ENCODE data around the gene MRPL55. TPM values are rescaled to one million over a fixed set of nuclear protein-coding genes. Genes with fewer than 3 reads are reported as not detected.

Gene MRPL55
- total RNA-seq, 2 donors from 2014 or later: 120 to 136 TPM

- Histone ChIP-seq H3K27ac (no peak overlapping the region), H3K36me3 (no peaks in the 10 kb centered on the region), H3K9me3 (no peaks in the 10 kb centered on the region), H3K4me1 (replicated peaks) (no peaks in the 10 kb centered on the region), H3K27me3 (replicated peaks; ENCODE audit: insufficient read depth) (no peaks in the 10 kb centered on the region), H3K4me3 (no peak overlapping the region)
- intact Hi-C loops (cut with DNase I): no loop called here
- DNase-seq (ENCODE audit: low spot score): no peak
- TF ChIP-seq POLR2AphosphoS5 (IDR thresholded peaks at IDR 0.05): no peak
- TF ChIP-seq CTCF (IDR thresholded peaks at IDR 0.05): no peak
- TF ChIP-seq POLR2A (IDR thresholded peaks at IDR 0.05): no peak
- 78% methylated on average over 3 of the region's 3 CpGs for WGBS
These were observed 43.8 kb upstream of the MRPL55 start for GRCh38 chr1:228152918-228153258.

GRCh38 chr1:228152097-228152917 is 43.2 kb upstream of the MRPL55 start:
- H3K27me3 ChIP-seq (replicated peaks; ENCODE audit: insufficient read depth): no peaks in the 10 kb centered on the region

GRCh38 chr1:228151180-228151925 is 42.3 kb upstream of the MRPL55 start:
- intact Hi-C loops (cut with DNase I): no loop called here
- no peaks in the 10 kb centered on the region for H3K4me1 ChIP-seq (replicated peaks)
- no peaks in the 10 kb centered on the region for H3K36me3 ChIP-seq
- H3K9me3 ChIP-seq: no peaks in the 10 kb centered on the region
- H3K27ac ChIP-seq: peak overlapping the region; percentile 78 to 79
- H3K27me3 ChIP-seq (replicated peaks; ENCODE audit: insufficient read depth): no peaks in the 10 kb centered on the region
- H3K4me3 ChIP-seq: no peak overlapping the region
- TF ChIP-seq POLR2AphosphoS5 (IDR thresholded peaks at IDR 0.05): no peak
- TF ChIP-seq CTCF (IDR thresholded peaks at IDR 0.05): no peak
- no peak for TF ChIP-seq POLR2A (IDR thresholded peaks at IDR 0.05)
- no peak for DNase-seq (ENCODE audit: low spot score)
- WGBS: 65% methylated on average over 10 of the region's 12 CpGs

More at GRCh38 chr1:228152097-228152917, 43.2 kb upstream of the MRPL55 start:
- no peak for DNase-seq (ENCODE audit: low spot score)
- intact Hi-C loops (cut with DNase I): no loop called here
- Histone ChIP-seq H3K27ac (no peak overlapping the region), H3K4me1 (replicated peaks) (no peaks in the 10 kb centered on the region), H3K4me3 (no peak overlapping the region), H3K36me3 (no peaks in the 10 kb centered on the region), H3K9me3 (no peaks in the 10 kb centered on the region)
- 95% methylated on average over 11 of the region's 19 CpGs for WGBS
- TF ChIP-seq CTCF (IDR thresholded peaks at IDR 0.05) (no peak), POLR2AphosphoS5 (IDR thresholded peaks at IDR 0.05) (no peak)

- H3K4me3 ChIP-seq: peak overlapping the region; percentile 14 to 17
- WGBS: 13% methylated on average over 14 of the region's 17 CpGs
- TF ChIP-seq POLR2A (IDR thresholded peaks at IDR 0.05) (no peak), POLR2AphosphoS5 (IDR thresholded peaks at IDR 0.05) (no peak), CTCF (IDR thresholded peaks at IDR 0.05) (no peak)
These were observed 41.5 kb upstream of the MRPL55 start for GRCh38 chr1:228150461-228151179.

More at GRCh38 chr1:228150461-228151179, 41.5 kb upstream of the MRPL55 start:
- Histone ChIP-seq H3K9me3 (no peaks in the 10 kb centered on the region), H3K36me3 (no peaks in the 10 kb centered on the region), H3K4me1 (replicated peaks) (no peaks in the 10 kb centered on the region), H3K27me3 (replicated peaks; ENCODE audit: insufficient read depth) (no peaks in the 10 kb centered on the region), H3K27ac (peak overlapping the region; percentile 78 to 79)
- no peak for DNase-seq (ENCODE audit: low spot score)
- intact Hi-C loops (cut with DNase I): no loop called here

Measured in prostate gland (tissue), 2 donors.